Epithelial cell of proximal tubule (primary cell): ENCODE measurements around the gene SYPL1. TPM values are rescaled to one million over a fixed set of nuclear protein-coding genes. Genes with fewer than 3 reads are reported as not detected.

ENCODE experiments used
- DNase-seq: peaks from one replicate; pipeline ENCODE4 v3.0.0-alpha.2; 2011; ENCODE audit warnings: low read depth
- H3K4me3 ChIP-seq: 2 replicates; pipeline ENCODE4 v1.5.1; 2011; ENCODE audit warnings: low read depth, mild to moderate bottlenecking, low read length
- total RNA-seq: library from RNA; depleted of rRNA; stranded (reverse); fragments of >200 nt; gene quantifications from 2 replicates; pipeline ENCODE4 v1.2.3, GENCODE V29; 2015
- TF ChIP-seq, protein P1 (sequence below): conservative IDR thresholded peaks from 2 replicates; pipeline ENCODE4 v1.5.1; 2012; ENCODE audit warnings: low read depth, mild to moderate bottlenecking, low read length

Gene SYPL1
- total RNA-seq, 1 donor from 2014 or later, result 62.2 TPM

DNA sequence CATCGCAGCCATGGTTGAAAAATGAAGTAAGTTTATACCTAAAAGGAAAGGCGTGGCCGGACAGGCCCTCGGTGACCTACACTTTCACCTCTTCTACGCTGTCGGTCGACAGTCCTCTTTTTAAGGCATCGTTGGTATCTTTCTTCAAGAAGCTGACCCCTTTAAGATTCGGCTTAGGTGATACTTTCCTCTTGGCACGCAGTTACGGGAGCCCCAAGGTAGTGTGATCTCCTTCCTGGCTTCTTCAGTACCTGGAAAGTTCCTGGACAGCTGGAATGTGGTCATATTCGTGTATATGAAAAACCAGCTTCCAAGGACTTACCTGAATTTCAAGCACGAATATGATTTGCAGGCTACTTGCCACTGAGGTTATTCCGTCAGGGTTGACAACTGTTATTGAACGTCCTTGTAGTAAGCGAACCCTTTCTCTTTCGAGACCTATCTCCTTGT lies 885 bp upstream of the SYPL1 start:
- no peak for DNase-seq
- H3K4me3 ChIP-seq, result no peak overlapping the region
- TF ChIP-seq, protein P1, sequence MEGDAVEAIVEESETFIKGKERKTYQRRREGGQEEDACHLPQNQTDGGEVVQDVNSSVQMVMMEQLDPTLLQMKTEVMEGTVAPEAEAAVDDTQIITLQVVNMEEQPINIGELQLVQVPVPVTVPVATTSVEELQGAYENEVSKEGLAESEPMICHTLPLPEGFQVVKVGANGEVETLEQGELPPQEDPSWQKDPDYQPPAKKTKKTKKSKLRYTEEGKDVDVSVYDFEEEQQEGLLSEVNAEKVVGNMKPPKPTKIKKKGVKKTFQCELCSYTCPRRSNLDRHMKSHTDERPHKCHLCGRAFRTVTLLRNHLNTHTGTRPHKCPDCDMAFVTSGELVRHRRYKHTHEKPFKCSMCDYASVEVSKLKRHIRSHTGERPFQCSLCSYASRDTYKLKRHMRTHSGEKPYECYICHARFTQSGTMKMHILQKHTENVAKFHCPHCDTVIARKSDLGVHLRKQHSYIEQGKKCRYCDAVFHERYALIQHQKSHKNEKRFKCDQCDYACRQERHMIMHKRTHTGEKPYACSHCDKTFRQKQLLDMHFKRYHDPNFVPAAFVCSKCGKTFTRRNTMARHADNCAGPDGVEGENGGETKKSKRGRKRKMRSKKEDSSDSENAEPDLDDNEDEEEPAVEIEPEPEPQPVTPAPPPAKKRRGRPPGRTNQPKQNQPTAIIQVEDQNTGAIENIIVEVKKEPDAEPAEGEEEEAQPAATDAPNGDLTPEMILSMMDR, result no peak

DNA sequence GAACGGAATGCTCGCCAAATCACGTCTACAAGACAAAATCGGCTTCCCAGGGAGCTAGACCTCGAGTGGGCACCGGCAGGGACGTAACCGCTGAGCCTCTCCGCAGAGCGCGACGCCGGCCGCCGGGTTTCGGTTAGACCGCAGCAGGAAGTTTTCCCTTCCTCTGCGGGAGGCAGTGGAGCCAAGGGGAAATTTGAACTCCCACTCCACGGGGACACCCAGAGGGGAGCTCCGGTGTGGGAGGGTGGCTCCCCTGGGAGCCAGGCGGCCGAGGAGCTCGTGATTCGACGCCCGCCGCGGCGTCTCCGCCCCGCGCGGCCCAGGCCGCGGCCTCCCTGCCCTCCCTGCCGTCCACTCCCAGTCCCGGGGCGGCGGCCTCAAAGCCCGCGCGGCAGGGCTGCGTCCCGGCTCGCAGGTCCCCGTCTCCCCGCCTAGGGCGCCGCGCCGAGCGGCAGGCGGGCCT lies 426 bp downstream of the SYPL1 start:
- H3K4me3 ChIP-seq, result peak overlapping the region; percentile 79
- DNase-seq, result no peak
- TF ChIP-seq, protein P1, result no peak

DNA sequence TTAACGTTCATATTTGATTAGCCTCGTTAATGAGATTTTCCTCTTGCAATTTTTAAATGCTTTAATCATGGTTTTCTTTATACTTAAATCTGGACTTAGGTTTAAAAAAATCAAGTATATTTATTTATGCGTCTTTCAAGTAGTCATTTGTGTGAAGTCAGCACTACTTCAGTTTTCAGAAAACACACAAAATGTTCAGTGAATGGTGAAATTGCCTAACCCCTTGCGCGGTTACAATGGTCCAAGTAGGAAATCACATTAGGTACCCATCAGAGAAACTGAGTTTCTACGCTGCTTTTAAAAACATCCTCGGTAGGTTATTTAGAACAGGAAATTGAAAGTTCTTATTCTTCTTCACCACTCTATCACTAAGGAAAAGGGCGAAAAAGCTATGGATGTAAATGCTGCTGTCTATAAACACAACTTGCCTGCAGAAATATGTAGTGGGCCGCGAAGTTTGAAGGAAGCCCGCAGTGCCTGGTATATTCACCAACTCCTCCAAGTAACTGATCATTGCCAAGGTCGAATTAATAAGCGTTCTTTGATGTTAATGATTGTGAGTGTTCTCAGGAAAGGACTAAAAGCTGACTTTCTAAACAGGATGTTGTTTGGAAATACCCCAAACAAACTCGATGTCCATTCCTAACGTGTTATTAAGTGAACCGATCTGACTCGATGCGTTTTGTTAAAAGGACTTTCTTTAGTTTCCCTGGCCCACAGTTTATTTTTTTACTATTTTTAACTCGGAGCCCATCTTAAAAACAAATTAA lies 1.0 kb downstream of the SYPL1 start:
- peak overlapping the region; percentile 79 for H3K4me3 ChIP-seq
- DNase-seq, result peak; percentile 39
- TF ChIP-seq, protein P1, result no peak

DNA sequence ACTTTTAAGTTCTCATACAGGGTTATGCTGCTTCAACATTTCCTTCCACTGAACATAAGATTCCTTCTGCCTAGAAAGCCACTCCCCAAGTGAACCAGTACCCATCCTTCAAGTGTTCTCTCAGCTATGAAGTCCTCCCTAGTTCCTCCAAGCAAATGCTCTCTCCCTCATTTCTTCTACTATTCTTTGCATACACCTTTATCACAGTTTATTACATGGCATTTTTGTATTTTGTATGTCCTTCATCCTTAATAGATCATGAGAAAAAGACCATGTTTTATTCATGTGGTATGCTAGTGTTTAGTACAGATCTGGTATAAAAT lies 1.9 kb downstream of the SYPL1 start:
- TF ChIP-seq, protein P1, result no peak
- DNase-seq, result no peak
- H3K4me3 ChIP-seq, result peak overlapping the region; percentile 79

DNA sequence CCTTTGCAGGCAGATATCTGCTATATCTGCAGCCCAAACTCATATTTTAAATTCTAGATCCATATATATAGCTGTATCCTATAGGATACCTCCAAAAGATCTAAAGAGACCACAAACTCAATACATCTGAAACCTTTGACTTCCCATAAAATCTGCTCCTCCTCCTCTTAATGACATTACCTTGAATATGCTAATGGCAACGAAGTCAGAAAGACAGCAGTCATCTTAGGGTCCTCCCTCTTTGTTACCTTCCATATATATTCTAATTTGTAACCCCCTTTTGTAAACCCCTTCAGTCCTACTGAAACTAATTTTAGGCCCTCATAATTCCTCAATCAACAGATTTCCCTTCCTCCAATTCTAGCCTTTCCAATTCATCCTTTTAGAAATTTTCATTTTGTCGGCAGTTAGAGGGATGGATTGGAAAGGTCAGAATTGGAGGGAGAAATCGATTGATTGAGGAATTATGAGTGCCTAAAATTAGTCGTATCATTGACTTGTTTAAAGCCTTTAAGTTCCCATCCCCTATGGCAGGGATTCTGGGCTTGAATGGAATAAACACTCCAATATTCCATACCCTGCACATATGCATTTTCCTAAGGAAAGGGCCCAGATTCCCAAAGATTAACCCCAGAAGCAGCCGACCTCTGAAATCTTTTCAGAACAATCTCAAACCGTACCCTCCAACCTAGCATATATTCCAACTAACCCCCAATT lies 2.4 kb downstream of the SYPL1 start:
- H3K4me3 ChIP-seq, result peak overlapping the region; percentile 79

DNA sequence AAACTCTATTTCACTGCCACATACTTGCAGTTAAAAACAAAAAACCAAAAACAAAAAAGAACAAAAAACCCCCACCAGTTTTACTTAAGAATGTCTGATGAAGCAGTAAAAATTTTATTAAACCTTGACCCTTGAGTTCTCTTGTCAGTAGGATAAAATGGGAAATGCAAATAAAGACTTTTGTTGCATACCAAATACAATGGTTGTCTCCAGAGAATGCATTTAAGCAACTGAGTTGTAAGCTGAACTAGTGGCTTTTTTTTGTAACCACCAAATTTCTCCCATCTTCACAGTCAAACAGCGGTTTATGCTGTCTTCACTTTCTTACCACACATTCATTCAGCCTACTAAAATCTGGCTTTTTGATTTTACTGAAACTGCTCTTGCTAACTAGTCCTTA lies 3.1 kb downstream of the SYPL1 start:
- no peak for DNase-seq
- no peak overlapping the region for H3K4me3 ChIP-seq
- TF ChIP-seq, protein P1, result no peak

More for the DNA sequence above, 2.4 kb downstream of the SYPL1 start:
- TF ChIP-seq, protein P1, result no peak
- DNase-seq, result no peak
